HepG2 (cell line): ENCODE measurements around the gene SPNS2. TPM values are rescaled to one million over a fixed set of nuclear protein-coding genes. Genes with fewer than 3 reads are reported as not detected.

ENCODE experiments used
- ADNP ChIP-seq: sonication (generic); formaldehyde crosslinking; IDR thresholded peaks from 2 replicates; pipeline ENCODE4 v1.4.0; 2020; ENCODE audit warnings: missing genetic modification reagents
- ARID2 ChIP-seq: sonication (generic); formaldehyde crosslinking; IDR thresholded peaks from 2 replicates; pipeline ENCODE4 v1.8.1; 2022; ENCODE audit warnings: mild to moderate bottlenecking, missing genetic modification reagents, borderline replicate concordance
- CCAR2 ChIP-seq: fragments of 200-400 bp; formaldehyde crosslinking; optimal IDR thresholded peaks from 2 replicates; pipeline ENCODE3; 2018; ENCODE audit warnings: low read depth, mild to moderate bottlenecking, low read length, moderate library complexity
- GABPA ChIP-seq, 2 experiments: IDR thresholded peaks; 2 replicates each; pipeline ENCODE4 v1.6.1; 2011 to 2016; ENCODE audit warnings: low read depth in 2 of 2, low read length in 1 of 2, missing biosample characterization in 1 of 2, missing genetic modification characterization in 1 of 2
- HDAC1 ChIP-seq: sonication (generic); formaldehyde crosslinking; IDR thresholded peaks from 2 replicates; pipeline ENCODE4 v1.5.1; 2020; ENCODE audit warnings: mild to moderate bottlenecking, missing genetic modification reagents
- SOX5 ChIP-seq: IDR thresholded peaks from 2 replicates; pipeline ENCODE4 v1.6.1; 2016; ENCODE audit warnings: borderline replicate concordance
- ZNF263 ChIP-seq: sonication (generic); formaldehyde crosslinking; IDR thresholded peaks from 2 replicates; pipeline ENCODE4 v1.4.0; 2020; ENCODE audit warnings: missing genetic modification reagents
- ZNF337 ChIP-seq: sonication (generic); formaldehyde crosslinking; IDR thresholded peaks from 2 replicates; pipeline ENCODE4 v1.5.1; 2020; ENCODE audit warnings: missing genetic modification reagents, low read depth, mild to moderate bottlenecking, borderline replicate concordance
- ZNF547 ChIP-seq: sonication (generic); formaldehyde crosslinking; IDR thresholded peaks from 2 replicates; pipeline ENCODE4 v1.5.1; 2020; ENCODE audit warnings: mild to moderate bottlenecking, missing genetic modification reagents
- ZNF605 ChIP-seq: sonication (generic); formaldehyde crosslinking; IDR thresholded peaks from 2 replicates; pipeline ENCODE4 v1.8.0; 2022; ENCODE audit warnings: mild to moderate bottlenecking, missing genetic modification reagents
- ZSCAN25 ChIP-seq: sonication (generic); formaldehyde crosslinking; IDR thresholded peaks from 2 replicates; pipeline ENCODE4 v1.8.0; 2022; ENCODE audit warnings: mild to moderate bottlenecking, missing genetic modification reagents
- ZSCAN31 ChIP-seq: sonication (generic); formaldehyde crosslinking; IDR thresholded peaks from 2 replicates; pipeline ENCODE4 v1.5.0; 2020; ENCODE audit warnings: low read depth, mild to moderate bottlenecking, missing genetic modification reagents
- polyA plus RNA-seq, 8 experiments: library from polyadenylated mRNA; depleted of rRNA in 3 of 8; stranded (reverse) in 7 of 8; unstranded in 1 of 8; fragments of >200 nt; fragmentation: Illumina TruSeq in 4 of 8; extraction: Trizol in 4 of 8; gene quantifications; 2 replicates each; pipeline versions ENCODE4 v1.2.1 to v1.2.3, GENCODE V29; 2011 to 2016; ENCODE audit warnings: low read depth in 4 of 8, missing spikeins in 1 of 8, mixed read lengths in 1 of 8; ENCODE audit not compliant: insufficient read depth in 1 of 8
- total RNA-seq, 5 experiments: library from RNA; depleted of rRNA; stranded (reverse); fragments of >200 nt; fragmentation: Illumina TruSeq; extraction: Trizol; gene quantifications; 2 replicates each; pipeline ENCODE4 v1.2.3, GENCODE V29; 2016; ENCODE audit warnings: low read depth in 1 of 5
- TF ChIP-seq, protein P1 (sequence below): sonication (generic); formaldehyde crosslinking; IDR thresholded peaks from 2 replicates; pipeline ENCODE4 v1.4.0; 2020; ENCODE audit warnings: missing genetic modification reagents
- TF ChIP-seq, protein P2 (sequence below): sonication (generic); formaldehyde crosslinking; IDR thresholded peaks from 2 replicates; pipeline ENCODE4 v1.4.0; 2020; ENCODE audit warnings: mild to moderate bottlenecking, missing genetic modification reagents
- TF ChIP-seq, protein P3 (sequence below): sonication (generic); formaldehyde crosslinking; IDR thresholded peaks from 2 replicates; pipeline ENCODE4 v1.4.0; 2020; ENCODE audit warnings: missing genetic modification reagents
- TF ChIP-seq, protein P4 (sequence below): sonication (generic); formaldehyde crosslinking; IDR thresholded peaks from 2 replicates; pipeline ENCODE4 v1.8.0; 2022; ENCODE audit warnings: mild to moderate bottlenecking, missing genetic modification reagents; ENCODE audit not compliant: insufficient replicate concordance
- TF ChIP-seq, protein P5 (sequence below): sonication (generic); formaldehyde crosslinking; IDR thresholded peaks from 2 replicates; pipeline ENCODE4 v1.8.1; 2022; ENCODE audit warnings: low read depth, mild to moderate bottlenecking, missing genetic modification reagents

Gene SPNS2
- total and polyA plus RNA-seq, 2 of the 13 experiments (the other 11 are each of a cell fraction or from before 2014, with no cell fraction given), result 0.01 TPM; not detected in 1

DNA sequence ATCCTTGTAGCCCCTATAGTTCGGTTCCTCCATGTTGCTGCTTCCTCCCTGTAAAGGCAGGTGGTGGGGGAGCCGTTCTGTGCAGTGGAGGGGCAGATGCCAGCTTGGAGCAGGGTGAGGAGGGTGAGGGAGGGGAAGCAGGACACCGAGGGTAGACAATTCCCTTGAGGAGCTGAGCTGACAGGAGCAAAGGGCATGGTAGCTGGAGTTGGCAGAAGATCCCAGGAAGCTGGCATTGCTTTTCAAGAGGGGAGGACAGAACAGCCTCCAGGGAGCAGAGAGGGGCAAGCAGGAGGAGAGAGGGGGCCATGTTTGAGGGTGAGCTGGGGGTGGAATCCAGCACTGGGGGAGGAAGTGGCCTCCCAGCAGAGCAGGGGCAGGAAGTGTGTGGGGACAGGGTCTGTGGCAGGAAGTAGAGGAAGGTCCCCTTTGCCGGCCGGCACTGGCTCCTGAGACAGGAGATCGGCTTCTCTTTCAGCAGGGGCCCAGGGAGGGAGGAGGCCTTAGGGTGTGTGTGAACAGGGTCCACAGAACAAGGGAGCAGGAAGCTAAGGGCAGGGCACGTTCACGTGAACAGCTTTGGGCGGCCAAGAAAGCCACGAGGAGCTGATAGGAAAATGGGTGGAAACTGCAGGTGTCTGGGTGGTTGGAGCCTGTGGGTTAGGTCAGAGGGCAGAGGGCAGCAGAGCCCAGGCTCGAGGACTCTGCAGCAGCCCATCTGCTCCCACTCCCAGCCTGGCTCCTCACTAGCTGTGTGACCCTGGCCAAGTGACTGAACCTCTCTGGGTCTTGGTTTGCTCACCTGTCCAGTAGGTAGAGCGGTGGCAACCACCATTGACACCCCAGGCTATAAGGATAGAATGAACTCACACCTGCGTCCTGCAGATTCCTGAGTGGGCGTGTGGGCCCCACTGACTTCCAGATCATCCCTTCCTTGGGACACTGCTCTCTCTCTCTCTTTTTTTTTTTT lies 17.5 kb upstream of the SPNS2 start (continued):
- TF ChIP-seq, protein P1, sequence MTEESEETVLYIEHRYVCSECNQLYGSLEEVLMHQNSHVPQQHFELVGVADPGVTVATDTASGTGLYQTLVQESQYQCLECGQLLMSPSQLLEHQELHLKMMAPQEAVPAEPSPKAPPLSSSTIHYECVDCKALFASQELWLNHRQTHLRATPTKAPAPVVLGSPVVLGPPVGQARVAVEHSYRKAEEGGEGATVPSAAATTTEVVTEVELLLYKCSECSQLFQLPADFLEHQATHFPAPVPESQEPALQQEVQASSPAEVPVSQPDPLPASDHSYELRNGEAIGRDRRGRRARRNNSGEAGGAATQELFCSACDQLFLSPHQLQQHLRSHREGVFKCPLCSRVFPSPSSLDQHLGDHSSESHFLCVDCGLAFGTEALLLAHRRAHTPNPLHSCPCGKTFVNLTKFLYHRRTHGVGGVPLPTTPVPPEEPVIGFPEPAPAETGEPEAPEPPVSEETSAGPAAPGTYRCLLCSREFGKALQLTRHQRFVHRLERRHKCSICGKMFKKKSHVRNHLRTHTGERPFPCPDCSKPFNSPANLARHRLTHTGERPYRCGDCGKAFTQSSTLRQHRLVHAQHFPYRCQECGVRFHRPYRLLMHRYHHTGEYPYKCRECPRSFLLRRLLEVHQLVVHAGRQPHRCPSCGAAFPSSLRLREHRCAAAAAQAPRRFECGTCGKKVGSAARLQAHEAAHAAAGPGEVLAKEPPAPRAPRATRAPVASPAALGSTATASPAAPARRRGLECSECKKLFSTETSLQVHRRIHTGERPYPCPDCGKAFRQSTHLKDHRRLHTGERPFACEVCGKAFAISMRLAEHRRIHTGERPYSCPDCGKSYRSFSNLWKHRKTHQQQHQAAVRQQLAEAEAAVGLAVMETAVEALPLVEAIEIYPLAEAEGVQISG (CRISPR knock-in tag), result no peak; the same call in 1 of the 2 replicates
- TF ChIP-seq ZNF605 (CRISPR knock-in tag), result peak; percentile 56; the same call in 1 of the 2 replicates
- no peak for TF ChIP-seq ZSCAN31 (CRISPR knock-in tag)
- TF ChIP-seq, protein P2, sequence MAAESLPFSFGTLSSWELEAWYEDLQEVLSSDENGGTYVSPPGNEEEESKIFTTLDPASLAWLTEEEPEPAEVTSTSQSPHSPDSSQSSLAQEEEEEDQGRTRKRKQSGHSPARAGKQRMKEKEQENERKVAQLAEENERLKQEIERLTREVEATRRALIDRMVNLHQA (CRISPR knock-in tag), result no peak
- peak; percentile 24; the same call in 1 of the 2 replicates for TF ChIP-seq HDAC1 (CRISPR knock-in tag)
- TF ChIP-seq ZNF337 (CRISPR knock-in tag), result no peak
- peak; percentile 54 for TF ChIP-seq GABPA (IDR thresholded peaks at IDR 0.05; ENCODE audit: low read depth, low read length)
- TF ChIP-seq GABPA (CRISPR knock-in tag; IDR thresholded peaks at IDR 0.05; ENCODE audit: low read depth), result peak; percentile 87
- TF ChIP-seq, protein P3, sequence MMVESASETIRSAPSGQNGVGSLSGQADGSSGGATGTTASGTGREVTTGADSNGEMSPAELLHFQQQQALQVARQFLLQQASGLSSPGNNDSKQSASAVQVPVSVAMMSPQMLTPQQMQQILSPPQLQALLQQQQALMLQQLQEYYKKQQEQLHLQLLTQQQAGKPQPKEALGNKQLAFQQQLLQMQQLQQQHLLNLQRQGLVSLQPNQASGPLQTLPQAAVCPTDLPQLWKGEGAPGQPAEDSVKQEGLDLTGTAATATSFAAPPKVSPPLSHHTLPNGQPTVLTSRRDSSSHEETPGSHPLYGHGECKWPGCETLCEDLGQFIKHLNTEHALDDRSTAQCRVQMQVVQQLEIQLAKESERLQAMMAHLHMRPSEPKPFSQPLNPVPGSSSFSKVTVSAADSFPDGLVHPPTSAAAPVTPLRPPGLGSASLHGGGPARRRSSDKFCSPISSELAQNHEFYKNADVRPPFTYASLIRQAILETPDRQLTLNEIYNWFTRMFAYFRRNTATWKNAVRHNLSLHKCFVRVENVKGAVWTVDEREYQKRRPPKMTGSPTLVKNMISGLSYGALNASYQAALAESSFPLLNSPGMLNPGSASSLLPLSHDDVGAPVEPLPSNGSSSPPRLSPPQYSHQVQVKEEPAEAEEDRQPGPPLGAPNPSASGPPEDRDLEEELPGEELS (CRISPR knock-in tag), result no peak
- TF ChIP-seq, protein P4, sequence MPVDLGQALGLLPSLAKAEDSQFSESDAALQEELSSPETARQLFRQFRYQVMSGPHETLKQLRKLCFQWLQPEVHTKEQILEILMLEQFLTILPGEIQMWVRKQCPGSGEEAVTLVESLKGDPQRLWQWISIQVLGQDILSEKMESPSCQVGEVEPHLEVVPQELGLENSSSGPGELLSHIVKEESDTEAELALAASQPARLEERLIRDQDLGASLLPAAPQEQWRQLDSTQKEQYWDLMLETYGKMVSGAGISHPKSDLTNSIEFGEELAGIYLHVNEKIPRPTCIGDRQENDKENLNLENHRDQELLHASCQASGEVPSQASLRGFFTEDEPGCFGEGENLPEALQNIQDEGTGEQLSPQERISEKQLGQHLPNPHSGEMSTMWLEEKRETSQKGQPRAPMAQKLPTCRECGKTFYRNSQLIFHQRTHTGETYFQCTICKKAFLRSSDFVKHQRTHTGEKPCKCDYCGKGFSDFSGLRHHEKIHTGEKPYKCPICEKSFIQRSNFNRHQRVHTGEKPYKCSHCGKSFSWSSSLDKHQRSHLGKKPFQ (CRISPR knock-in tag), result no peak
- TF ChIP-seq, protein P5, sequence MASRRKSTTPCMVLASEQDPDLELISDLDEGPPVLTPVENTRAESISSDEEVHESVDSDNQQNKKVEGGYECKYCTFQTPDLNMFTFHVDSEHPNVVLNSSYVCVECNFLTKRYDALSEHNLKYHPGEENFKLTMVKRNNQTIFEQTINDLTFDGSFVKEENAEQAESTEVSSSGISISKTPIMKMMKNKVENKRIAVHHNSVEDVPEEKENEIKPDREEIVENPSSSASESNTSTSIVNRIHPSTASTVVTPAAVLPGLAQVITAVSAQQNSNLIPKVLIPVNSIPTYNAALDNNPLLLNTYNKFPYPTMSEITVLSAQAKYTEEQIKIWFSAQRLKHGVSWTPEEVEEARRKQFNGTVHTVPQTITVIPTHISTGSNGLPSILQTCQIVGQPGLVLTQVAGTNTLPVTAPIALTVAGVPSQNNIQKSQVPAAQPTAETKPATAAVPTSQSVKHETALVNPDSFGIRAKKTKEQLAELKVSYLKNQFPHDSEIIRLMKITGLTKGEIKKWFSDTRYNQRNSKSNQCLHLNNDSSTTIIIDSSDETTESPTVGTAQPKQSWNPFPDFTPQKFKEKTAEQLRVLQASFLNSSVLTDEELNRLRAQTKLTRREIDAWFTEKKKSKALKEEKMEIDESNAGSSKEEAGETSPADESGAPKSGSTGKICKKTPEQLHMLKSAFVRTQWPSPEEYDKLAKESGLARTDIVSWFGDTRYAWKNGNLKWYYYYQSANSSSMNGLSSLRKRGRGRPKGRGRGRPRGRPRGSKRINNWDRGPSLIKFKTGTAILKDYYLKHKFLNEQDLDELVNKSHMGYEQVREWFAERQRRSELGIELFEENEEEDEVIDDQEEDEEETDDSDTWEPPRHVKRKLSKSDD, result no peak
- TF ChIP-seq ADNP, result no peak
- peak; percentile 67; the same call in 1 of the 2 replicates for TF ChIP-seq ZNF547 (CRISPR knock-in tag)
- no peak for TF ChIP-seq ZSCAN25 (CRISPR knock-in tag)
- peak; percentile 77 for TF ChIP-seq SOX5 (CRISPR knock-in tag)
- TF ChIP-seq ARID2, result no peak
- peak; percentile 37; the same call in 1 of the 2 replicates for TF ChIP-seq ZNF263
- TF ChIP-seq CCAR2, result no peak
